SK-N-MC (cell line): ENCODE data around the gene IFFO2.

Experiments
- DNase-seq: peaks from one replicate; pipeline ENCODE4 v3.0.0-alpha.2; 2011; ENCODE audit warnings: low read depth, low spot score
- H3K27ac ChIP-seq: fragments of 200-600 bp; sonication (generic); 2 replicates; pipeline ENCODE4 v1.5.1; 2016; ENCODE audit warnings: mixed run types
- H3K36me3 ChIP-seq: fragments of 200-600 bp; sonication (generic); 2 replicates; pipeline ENCODE4 v1.6.1; 2017; ENCODE audit warnings: antibody characterized with exemption, low read length, mixed read lengths; ENCODE audit not compliant: insufficient read depth
- H3K4me3 ChIP-seq: fragments of 200-600 bp; sonication (generic); 2 replicates; pipeline ENCODE4 v1.5.1; 2016
- H3K9ac ChIP-seq: fragments of 200-600 bp; sonication (generic); 2 replicates; pipeline ENCODE4 v1.8.0; 2017; ENCODE audit warnings: mixed run types, mixed read lengths; ENCODE audit not compliant: insufficient read length
- H3K9me3 ChIP-seq: fragments of 200-600 bp; sonication (generic); 2 replicates; pipeline ENCODE4 v1.6.1; 2017; ENCODE audit warnings: low read depth, mild to moderate bottlenecking, antibody characterized with exemption, low read length, moderate library complexity, mixed read lengths
- EZH2 ChIP-seq: fragments of 200-600 bp; sonication (generic); IDR thresholded peaks from one replicate; pipeline ENCODE4 v1.6.1; 2017; ENCODE audit warnings: antibody characterized with exemption
- FOXP2 ChIP-seq: optimal IDR thresholded peaks from 2 replicates; pipeline ENCODE3; 2011; ENCODE audit warnings: mild to moderate bottlenecking, moderate library complexity; ENCODE audit not compliant: insufficient read depth; ENCODE audit errors: extremely low read length, control extremely low read depth
- POLR2AphosphoS5 ChIP-seq: IDR thresholded peaks from 2 replicates; pipeline ENCODE4 v1.6.1; 2012; ENCODE audit warnings: mild to moderate bottlenecking, low read depth, low read length, borderline replicate concordance

IFFO2 gene

DNA sequence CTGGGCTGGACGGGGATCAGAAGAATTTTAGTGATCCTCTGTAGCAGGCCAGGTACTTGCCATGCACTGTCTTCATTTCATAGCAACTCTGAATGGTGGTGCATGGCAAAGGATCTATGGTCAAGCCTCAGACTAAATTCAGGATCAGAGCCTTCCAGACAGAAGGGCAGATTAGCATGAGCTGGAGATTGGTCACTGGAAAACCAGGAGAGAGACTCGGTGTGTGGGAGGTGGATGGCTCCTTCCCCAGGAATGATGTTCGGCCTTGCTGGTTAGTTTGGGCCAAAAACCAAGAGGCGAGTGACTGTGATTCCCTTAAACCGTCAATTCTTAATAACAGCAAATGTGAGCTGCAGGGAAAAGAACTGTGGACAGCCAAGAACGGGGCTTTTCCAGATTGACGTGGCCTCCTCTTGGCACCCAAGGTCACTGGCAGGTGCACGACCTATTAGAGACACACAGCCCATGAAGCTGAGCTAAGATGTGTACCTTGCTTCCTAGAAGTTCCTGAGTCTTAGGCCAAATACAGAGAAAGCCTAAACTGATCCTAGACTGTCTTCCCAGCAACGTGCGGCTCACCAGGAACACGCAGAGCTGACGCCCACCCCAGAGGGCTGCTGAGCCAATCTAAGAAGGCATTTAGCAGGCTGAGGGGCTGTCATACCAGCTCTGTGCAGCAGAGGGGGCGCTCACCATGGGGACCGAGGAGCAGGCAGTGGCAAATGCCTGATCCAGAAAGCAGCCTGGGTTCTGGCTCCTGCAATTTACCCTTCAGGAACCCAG is 72.6 kb downstream of the IFFO2 start:
- Histone ChIP-seq H3K36me3 (no peaks in the 10 kb centered on the region), H3K4me3 (no peak overlapping the region), H3K9ac (no peak overlapping the region), H3K27ac (no peak overlapping the region), H3K9me3 (no peaks in the 10 kb centered on the region)
- TF ChIP-seq EZH2 (no peak), FOXP2 (no peak), POLR2AphosphoS5 (no peak)
- peak; percentile 56 for DNase-seq

DNA sequence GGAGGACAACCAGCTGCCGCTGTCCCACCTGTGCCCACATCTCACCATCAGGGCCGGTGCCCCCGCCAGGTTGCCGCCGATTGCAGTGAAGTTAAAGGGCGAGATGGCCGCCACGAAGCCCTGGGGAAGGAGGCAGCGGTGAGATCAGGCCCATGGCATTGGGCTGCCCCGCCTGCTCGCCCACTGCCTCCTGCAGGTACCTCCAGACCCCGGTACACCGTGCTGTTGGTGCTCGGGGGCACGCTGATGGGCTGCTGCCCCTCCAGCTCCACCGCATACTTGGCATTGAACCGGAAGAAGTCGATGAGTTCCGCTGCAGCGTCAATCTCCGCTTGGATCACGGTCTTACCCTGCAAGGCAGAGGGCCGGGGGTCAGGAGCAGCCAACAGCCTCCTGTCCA is 73.4 kb downstream of the IFFO2 start:
- H3K36me3 ChIP-seq = no peaks in the 10 kb centered on the region
- no peak for TF ChIP-seq EZH2
- TF ChIP-seq POLR2AphosphoS5 = no peak
- no peak for TF ChIP-seq FOXP2
- H3K9ac ChIP-seq = no peak overlapping the region
- H3K27ac ChIP-seq = no peak overlapping the region
- DNase-seq = no peak
- H3K4me3 ChIP-seq = no peak overlapping the region
- no peaks in the 10 kb centered on the region for H3K9me3 ChIP-seq

DNA sequence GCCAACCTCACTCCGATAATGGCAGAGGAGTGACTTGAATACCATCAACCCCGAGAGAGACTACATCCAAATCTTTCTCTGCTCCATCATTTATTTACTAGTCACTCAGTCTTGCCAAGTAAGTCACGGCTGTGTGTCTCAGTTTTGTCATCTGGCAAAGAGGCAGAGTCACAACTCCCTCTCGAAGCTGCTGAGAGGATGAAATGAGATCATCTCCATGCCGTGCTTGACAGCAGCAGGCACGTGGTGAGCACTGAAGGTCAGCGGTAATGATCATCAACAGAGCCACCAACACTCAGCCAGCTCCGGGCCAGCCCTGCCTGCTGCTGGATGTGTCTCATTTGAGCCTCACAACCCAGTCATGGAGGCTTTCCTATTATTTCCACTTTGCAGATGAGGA is 74.0 kb downstream of the IFFO2 start:
- DNase-seq = no peak

DNA sequence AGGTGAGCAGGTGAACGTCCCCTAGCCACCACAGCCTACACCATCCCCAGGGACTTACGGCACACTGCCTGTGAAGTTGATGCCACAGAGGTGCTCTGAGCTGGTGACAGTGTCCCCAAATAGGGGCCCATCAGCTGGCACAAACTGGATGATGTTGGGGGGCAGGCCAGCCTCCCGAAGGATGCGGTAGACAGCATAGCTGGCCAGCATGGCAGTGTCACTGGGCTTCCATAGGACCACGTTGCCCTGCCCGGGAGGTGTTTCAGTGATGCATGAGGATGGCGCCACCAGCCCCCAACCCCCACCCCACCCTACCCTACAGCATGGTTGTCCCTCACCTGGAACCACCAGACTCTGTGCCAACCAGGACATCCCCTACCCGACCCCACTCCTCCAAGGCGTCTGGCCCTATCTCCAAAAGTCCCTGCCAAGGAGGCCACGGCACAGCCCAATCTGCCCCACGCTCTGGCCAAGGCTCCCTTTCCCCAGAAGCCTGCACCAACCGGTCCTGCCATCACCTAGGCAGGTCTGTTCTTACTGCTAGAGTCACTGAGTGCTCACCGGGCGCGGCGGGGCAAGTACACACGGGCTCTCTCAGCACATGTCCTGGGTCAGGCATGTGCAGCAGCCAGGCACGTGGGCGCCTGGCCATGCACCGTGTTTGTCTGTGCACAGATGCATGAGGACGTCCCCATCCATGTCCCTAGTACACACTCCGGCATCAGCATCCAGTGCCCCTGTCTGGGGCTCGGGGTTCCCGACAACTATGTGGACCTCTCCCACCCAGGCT is 74.6 kb downstream of the IFFO2 start:
- Histone ChIP-seq H3K9me3 (no peaks in the 10 kb centered on the region), H3K9ac (no peak overlapping the region), H3K27ac (no peak overlapping the region), H3K4me3 (no peak overlapping the region), H3K36me3 (no peaks in the 10 kb centered on the region)
- no peak for DNase-seq
- TF ChIP-seq POLR2AphosphoS5 (no peak), FOXP2 (no peak), EZH2 (no peak)

More for the DNA sequence above, 74.0 kb downstream of the IFFO2 start:
- Histone ChIP-seq H3K9me3 (no peaks in the 10 kb centered on the region), H3K36me3 (no peaks in the 10 kb centered on the region), H3K4me3 (no peak overlapping the region), H3K9ac (no peak overlapping the region), H3K27ac (no peak overlapping the region)
- no peak for TF ChIP-seq POLR2AphosphoS5
- TF ChIP-seq FOXP2 = no peak
- no peak for TF ChIP-seq EZH2

DNA sequence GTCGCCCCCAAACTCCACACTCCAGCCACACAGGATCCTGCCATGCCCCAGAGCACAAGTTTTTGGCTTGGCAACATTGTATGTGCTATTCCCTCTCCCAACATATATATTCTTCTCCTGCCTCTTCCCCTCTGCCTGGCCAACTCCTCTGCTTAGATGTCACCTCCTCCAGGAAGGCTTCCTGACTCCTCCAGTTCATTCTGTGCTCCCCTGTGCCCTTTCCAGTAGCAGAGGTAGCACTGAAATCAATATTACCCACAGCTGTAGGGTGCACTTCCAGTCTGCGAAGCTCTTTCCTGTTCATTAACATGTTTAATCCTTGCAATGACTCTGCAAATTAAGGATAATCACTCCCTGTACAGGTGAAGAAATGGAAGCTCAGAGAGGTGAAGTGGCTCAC is 75.3 kb downstream of the IFFO2 start:
- Histone ChIP-seq H3K4me3 (no peak overlapping the region), H3K27ac (no peak overlapping the region), H3K9ac (no peak overlapping the region), H3K36me3 (no peaks in the 10 kb centered on the region), H3K9me3 (no peaks in the 10 kb centered on the region)
- TF ChIP-seq EZH2 = no peak
- TF ChIP-seq FOXP2 = no peak
- TF ChIP-seq POLR2AphosphoS5 = no peak
- no peak for DNase-seq

DNA sequence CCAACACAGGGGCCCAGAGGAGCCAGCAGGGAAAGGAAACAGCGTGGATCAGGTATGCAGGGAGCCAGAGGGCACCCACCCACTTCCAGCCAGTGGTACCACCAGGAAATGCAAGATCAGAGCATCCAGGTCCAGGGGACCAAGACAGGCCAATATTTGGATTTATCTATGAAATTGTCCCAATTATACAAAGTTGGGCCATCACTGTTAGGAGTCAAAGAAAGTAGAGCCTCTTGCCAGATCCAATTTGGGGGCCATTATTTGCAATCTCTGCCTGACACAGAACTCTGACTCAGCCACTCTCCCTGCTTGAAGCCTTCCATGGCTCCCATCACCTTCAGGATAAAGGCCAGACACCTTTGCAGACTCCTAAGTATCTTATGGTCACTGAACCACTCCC is 75.9 kb downstream of the IFFO2 start:
- no peak overlapping the region for H3K4me3 ChIP-seq
- no peak overlapping the region for H3K27ac ChIP-seq
- no peaks in the 10 kb centered on the region for H3K9me3 ChIP-seq
- no peaks in the 10 kb centered on the region for H3K36me3 ChIP-seq
- TF ChIP-seq EZH2 = no peak
- no peak for TF ChIP-seq FOXP2
- TF ChIP-seq POLR2AphosphoS5 = no peak
- H3K9ac ChIP-seq = no peak overlapping the region
- DNase-seq = no peak

DNA sequence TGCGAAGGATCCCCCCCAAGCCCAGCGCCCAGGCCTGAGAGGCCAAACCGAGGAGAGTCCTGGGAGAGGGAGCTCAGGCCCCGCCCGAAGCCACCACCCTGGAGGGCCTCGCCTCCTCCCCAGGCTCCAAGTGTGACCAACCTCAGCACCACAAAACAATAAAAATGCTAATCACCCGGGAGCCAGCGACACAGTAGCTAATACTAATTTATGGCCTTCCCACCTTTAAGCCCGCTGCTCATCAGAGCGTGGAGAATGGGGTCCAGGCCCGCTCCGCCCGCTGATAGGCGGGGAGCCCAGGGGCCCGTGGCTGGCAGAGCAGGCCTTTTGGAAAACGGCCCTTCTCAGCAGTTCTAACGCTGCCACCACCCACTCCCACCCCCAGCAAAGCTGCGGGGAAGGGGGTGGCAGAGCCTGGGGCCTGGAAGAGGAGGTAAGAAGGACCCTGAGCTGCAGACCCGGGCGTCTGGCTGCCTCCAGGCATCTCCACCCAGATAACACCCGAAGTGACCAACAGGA is 76.6 kb downstream of the IFFO2 start:
- no peak for DNase-seq
- Histone ChIP-seq H3K9me3 (no peaks in the 10 kb centered on the region), H3K9ac (no peak overlapping the region), H3K27ac (0 out of 2 replicates have a peak overlapping the region, but pooled peaks have one; percentile 2), H3K4me3 (peak overlapping the region; percentile 12; the same call in 1 of the 2 replicates), H3K36me3 (no peaks in the 10 kb centered on the region)
- TF ChIP-seq EZH2 (no peak), POLR2AphosphoS5 (peak; percentile 40; the same call in 1 of the 2 replicates)

DNA sequence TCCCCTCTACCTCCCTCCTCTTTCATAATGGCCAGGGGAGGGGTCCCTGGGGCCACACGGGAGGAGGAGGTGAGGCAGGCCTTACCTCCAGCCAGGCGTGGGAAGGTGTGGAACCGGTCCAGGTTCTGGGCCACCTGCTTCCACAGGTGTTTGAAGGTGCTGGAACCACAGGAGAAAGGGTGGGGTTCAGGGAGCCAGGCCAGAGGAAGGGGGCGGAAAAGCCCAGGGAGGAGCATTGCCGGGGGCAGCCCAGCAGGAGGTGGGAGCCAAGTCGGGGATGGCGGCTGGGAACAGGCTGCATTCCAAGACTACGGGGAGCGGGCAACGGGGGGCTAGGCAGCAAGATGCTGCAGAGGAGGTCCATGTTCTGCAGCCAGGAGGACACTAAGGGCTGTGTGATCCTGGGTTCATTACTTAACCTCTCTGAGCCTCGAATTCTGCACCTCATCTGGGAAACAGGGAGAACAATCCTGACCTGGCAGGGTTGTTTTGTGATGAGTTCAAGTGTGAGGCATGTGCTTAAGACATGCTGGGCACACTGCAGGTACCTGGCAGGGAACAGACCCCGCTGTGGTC is 77.2 kb downstream of the IFFO2 start:
- no peaks in the 10 kb centered on the region for H3K36me3 ChIP-seq
- 0 out of 2 replicates have a peak overlapping the region, but pooled peaks have one; percentile 2 for H3K27ac ChIP-seq
- no peak overlapping the region for H3K9ac ChIP-seq
- no peak for DNase-seq
- H3K4me3 ChIP-seq = no peak overlapping the region
- H3K9me3 ChIP-seq = no peaks in the 10 kb centered on the region
- TF ChIP-seq POLR2AphosphoS5 (no peak), EZH2 (no peak), FOXP2 (no peak)
